GM19240 (cell line): Measurements from ENCODE around the gene PPIE.
"Not testable (repeated sequence)": the region's sequence is repeated elsewhere in the genome, so short reads cannot be mapped to it uniquely, and the experiment has no call there.

Source experiments
- DNase-seq: peaks from one replicate; pipeline ENCODE4 v3.0.0; 2011; ENCODE audit warnings: low spot score; ENCODE audit not compliant: insufficient read length

The PPIE gene

DNA sequence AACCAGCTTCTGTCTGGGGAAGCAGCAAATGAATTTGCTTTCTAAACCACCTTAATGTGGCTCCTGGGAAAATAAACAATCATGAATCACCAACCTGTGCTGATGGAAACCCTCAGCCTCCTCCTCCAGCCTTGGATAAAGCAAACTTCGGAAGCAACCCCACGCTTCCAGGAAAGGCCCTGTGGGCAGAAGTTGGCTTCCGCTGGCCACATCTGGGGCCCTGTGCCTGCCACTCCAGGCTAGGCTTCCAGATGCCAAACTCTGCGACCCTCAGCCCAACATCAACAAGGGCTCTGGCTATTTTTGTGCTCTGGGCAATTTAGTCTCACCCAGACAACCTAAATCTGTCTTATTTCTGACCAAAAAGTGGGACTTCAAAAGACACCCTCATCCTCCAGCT, 38.6 kb downstream of the PPIE start:
- no peak for DNase-seq

DNA sequence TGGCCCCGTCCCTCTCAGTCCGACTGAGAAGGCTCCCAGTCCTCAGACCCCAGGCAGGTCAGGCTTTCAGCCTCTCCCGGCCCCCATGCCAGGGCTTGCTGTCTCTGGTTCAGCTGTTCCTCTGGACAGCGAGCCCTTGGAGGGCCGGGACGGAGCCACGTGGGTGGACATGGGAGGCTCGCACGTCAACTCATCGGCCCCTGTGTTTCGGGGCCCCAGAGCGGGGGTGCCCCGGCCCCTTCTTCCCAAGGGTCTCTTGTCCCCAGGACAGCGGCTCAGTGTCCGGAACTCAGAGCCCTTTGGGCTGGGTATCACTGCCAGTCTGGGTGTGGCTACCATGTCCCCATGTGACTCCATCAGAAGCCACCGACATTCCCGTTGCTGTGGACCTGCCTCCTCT, 39.2 kb downstream of the PPIE start:
- DNase-seq, result not testable (repeated sequence)

DNA sequence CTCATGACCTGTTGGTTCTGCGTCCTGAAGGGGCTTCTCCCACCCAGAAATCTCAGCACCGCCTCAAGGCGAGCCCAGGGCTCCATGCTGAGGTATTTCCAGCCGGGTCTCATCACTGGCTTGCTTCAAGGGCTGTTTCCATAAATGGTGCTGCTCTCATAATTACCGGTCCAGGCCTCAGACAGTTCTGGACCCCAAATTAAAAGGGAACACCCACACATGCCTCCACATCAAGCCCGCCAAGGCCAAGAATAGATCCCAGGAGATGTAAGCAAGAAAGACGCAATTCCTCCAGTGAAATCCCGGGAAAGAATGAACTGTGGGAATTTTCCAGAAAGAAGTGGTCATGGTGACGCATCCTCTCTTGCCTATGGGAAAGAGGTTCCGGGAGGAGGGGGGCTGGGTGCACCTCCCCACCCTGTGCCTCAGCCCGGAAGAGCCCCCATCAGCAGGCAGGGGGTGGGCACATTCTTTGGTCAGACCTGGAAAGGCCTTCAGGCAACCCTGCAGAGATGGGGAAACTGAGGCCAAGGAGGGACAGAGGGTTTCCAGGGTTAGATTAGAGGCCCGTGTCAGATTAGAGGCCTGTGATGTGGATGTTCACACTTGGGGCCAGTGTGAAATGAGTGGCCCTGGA, 39.9 kb downstream of the PPIE start:
- not testable (repeated sequence) for DNase-seq

DNA sequence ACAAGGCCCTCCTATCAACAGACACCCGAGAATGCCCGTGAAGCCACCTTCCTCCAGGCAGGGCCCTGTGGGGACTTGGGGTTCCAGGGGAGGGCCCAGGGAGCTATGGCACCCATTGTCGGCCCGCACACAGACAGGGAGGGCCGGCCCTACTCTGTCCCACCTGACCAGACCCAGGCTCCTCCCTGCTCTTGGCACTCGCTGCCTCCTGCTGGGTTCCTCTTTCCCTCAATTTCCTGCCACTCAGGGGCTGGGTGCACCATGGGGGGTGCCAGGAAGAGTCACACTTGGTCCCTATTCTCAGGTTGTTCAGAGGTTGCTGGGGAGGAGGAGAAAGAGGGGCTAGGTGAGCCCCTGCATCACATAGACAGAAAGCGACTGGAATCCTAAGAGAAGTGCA, 40.5 kb downstream of the PPIE start:
- DNase-seq, result no peak

DNA sequence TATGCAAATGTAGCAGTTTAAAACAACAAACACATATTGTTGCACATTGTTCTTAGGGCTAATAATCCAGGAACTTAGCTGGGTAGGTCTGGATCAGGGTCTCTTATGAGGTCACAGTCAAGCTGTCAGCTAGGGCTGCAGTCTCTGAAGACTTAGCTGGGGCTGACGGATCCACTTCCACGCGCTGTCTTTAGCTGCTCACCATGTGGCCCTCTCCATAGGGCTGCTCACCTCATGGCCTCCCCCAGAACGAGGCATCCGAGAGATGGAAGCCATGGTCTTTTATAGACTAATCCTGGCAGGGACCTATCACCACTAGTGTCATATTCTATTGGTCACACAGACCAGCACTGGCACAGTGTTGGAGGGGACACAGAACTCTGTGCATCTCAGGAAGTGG, 41.1 kb downstream of the PPIE start:
- no peak for DNase-seq

DNA sequence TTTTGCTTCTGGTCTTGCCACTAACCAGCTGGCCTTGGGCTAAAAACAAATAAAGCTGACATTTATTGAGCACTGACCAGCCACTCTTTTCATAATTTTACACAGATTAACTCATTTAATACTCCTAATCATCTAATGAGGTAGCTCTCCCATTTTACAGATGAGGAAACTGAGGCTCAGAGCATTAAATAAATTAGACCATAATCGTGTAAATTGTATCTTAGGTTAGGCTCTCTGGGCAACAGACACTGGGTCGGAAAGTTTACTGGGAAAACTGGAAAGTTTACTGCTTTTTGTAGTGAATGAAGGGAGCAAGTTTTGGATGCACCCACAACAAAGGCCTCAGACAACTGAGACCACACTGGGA, 42.6 kb downstream of the PPIE start:
- no peak for DNase-seq

DNA sequence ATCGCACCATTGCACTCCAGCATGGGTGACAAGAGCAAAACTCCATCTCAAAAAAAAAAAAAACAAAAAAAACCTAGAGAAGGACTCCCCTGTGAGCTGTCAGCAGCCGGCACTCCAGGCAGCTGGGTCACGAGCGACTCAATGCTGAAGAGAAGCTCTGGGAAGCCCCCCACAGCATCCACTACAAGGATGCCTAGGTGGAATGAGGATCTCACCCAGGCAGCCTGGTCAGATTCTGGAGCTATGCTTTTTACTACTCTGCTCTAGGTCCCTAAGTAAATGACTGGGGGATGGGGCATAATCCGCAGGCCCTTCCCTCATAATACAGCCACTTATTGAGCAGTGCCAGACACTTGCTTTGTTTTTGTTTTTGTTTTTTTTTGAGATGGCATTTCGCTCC, 43.4 kb downstream of the PPIE start:
- no peak for DNase-seq

DNA sequence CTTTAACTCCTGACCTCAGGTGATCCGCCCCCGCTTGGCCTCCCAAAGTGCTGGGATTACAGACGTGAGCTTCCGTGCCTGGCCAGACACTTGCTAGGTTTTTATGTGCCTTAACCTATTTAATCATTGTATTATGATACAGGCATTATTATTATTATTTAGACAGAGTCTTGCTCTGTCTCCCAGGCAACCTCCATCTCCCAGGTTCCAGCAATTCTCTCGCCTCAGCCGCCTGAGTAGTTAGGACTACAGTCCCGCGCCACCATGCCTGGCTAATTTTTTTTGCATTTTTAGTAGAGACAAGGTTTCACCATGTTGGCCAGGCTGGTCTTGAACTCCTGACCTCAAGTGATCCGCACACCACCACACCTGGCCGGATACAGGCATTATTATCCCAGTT, 44.0 kb downstream of the PPIE start:
- not testable (repeated sequence) for DNase-seq

DNA sequence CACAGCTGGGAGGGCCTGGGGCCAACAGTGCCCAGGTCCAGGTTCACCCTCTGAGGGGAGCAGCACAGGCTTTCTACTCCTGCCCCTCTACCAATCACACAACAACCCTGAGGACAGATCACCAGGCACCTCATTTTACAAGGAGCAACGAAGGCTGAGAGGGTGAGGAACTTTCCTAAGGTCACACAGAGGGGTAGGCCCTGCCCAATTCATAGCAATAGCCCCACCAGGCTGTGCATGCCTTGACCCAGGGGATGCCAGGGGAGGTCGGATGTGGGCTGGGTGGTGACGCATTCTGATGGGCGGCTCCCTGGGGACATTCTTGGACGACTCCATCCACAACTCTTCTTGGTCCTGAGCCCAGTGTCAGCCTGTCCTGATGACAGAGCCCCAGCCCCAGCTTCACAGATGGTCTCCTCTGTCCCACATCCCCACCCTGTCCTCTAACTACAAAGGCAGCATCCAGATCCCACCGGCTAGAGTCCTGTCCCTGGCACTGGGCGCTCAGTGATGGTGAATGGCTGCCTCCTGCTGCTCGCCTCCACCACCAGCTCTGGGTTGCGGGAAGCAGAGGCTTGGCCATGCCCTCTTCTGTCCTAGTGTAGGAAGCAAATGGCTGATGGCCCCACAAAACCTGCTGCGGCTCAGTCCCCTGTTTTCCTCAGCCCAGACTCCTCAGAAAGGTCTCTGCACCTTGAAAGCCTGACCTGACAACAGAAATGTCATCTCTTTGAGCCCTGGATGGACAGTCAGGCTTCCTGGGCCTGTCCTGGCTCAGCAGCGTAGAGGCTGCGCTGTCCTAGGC, 47.8 kb downstream of the PPIE start:
- DNase-seq, result not testable (repeated sequence)

DNA sequence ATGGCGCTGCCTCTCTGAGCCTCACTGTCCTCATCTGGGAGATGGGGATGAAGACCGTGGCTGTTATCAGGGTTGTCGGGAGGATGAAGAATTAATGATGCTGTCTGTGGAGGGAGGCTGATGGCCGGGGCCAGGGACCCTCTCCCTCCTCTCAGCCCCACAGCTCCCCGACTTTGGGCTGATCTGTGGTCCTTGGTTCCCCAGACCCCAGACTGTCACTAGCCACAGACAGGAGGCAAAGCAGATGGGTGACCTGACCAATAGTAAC, 48.4 kb downstream of the PPIE start:
- DNase-seq, result not testable (repeated sequence)

DNA sequence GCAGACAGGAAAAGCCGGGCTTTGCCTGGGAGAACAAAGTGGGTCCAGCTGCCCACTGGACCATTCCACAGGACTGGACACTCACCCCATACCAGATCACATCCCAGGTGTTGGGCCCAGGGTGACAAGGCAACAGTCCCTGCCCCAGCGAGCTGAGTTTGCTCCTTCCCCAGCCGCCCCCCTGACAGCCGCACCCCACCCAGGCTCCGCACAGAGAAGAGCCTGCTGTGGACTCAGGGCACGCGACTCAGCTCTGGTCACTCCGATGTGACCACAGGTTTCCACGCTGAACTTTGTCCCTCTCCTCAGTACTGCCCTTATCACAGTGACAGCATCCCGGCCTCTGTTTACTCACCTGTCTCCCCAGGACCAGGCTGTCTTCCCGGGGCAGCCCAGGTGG, 48.8 kb downstream of the PPIE start:
- no peak for DNase-seq

DNA sequence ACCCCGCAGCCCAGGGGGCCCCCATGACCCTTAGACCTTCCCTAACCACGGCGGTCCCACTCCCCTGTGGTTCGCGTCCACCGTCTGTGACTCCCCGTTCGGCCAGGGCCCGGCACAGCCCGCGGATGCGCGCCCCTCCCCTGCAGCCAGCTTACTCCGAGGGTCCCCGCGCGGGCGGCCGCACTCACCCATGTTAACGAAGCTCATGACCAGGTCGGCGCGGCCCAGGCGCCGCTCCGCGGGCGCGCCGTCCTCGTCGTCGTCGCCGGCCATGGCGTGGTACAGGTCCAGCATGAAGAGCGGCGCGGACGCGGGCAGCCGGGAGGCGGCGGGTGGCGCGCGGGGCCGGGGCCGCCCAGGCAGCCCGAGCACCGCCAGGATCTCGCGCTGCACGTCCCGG, 49.3 kb downstream of the PPIE start:
- DNase-seq, result not testable (repeated sequence)

DNA sequence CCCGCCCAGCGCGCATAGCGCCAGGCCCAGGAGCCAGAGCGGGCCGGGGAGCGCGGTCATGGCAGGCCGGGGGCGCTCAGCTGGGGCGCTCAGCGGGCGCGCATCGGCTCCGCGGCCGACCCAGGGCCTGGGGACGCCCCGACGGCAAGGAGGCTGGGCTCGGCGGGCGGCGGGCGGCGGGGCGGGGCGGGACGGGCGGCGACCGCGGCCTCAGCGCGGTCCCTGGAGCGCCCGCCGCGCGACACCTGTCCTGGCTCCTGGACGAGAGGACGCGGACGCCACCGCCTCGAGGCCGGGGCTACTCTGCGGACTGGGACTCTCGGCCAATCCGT, 49.7 kb downstream of the PPIE start:
- no peak for DNase-seq

DNA sequence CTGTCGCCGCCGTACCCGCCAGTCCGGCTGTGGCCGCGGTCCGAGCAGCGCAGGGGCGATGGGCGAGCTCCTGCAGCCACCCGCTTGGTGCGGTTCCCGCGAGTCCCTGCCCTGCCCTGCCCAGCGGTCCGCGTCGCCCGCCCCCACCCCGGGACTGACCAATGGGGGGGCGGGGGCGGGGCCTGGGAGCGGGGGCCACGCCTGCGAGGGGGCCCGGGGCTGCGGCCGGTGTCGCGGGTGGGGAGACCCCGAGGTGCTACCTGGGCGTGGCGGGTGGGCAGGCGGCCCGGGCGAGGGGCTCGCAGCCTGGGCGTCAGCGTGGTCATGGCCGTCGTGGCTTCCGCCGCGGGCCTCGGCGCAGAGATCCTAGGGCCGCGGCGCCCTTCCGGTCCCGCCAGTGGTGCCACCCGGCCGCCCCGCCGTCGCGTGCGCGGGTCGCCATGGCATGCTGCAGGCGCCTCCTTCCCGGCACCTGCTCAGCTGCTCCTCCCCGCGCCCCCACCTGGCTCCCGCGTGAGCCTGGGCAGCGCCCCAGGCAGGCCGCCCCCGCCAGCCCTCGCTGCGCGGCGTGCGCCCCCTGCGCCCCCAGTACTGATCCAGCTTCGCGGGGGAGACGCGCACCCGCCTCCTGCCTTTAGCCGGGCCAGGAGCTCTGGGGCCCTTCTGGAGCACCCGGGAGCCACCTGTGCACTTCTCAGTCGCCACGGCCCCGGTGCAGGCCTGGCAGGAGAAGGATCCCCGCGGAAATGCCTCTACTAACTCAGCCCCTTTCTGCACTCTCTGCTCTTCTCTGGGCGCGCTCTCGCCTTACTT, 50.3 kb downstream of the PPIE start, which contains the start of gene BMP8B:
BMP8B (minus strand) TSS at position 108 of the 813 bp plus-strand sequence. CDS start 380 bp downstream, outside the sequence.
- peak; percentile 40 for DNase-seq

DNA sequence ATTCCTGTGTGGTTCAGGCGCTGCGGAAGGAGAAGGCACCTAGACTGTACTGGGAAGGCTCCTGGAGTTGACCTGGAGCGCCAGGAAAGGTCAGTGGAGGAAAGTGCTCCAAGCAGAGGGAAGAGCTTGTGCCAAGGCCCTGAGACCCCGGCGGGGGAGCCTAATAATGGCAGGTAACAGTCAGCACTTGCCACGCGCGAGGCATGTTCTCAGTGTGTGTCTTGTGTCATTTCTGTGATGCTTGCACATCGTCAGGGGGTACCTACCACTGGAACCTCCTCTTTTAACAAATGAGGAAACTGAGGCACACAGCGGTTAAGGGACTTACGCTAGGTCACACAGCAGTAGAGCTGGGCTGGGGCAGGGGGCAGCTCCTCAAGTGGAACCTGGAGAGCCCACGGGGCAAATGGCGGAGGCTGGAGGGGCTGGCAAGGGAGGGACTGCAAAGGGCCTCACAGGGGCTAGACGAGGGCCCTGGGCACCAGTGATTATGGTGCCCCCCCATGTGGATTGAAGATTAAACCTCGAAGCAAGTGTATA, 51.0 kb downstream of the PPIE start:
- no peak for DNase-seq

DNA sequence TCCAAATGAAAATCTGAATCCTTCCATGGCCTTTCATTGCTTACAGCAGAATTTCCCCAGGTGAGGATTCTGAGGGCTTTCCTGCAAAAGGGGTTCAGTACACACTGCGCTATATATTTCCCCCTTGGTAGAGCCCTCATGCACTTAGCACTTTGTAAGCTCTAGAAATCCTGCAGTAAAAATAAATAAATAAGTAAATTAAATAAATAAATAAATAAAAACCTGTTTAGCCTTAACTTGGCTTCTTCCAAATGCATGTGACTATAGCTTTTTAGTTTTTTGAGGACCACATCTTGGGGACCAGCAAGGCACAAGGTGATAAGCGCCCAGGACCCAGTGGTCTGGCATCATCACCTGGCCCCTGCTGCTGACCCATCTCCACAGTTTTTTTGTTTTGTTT, 53.2 kb downstream of the PPIE start:
- no peak for DNase-seq

DNA sequence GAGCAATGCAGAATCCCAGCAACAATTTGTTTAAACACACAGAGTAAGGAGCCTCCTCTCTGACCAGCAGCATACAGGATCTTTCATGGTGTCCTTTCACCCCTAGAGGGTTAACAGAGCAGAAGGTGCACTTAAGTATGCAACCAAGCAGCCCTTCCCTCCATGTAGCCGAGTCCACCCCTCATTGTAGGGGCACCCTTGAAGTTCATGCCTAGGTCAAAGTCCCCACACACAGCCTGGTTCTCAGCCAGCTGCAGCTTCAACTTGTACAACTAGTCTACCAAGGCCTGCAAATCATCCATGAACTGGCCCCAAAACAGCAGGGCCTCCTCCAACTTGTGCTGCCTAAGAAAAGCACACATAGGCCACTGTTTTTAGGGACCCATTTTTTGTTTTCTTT, 57.0 kb downstream of the PPIE start:
- DNase-seq, result no peak

DNA sequence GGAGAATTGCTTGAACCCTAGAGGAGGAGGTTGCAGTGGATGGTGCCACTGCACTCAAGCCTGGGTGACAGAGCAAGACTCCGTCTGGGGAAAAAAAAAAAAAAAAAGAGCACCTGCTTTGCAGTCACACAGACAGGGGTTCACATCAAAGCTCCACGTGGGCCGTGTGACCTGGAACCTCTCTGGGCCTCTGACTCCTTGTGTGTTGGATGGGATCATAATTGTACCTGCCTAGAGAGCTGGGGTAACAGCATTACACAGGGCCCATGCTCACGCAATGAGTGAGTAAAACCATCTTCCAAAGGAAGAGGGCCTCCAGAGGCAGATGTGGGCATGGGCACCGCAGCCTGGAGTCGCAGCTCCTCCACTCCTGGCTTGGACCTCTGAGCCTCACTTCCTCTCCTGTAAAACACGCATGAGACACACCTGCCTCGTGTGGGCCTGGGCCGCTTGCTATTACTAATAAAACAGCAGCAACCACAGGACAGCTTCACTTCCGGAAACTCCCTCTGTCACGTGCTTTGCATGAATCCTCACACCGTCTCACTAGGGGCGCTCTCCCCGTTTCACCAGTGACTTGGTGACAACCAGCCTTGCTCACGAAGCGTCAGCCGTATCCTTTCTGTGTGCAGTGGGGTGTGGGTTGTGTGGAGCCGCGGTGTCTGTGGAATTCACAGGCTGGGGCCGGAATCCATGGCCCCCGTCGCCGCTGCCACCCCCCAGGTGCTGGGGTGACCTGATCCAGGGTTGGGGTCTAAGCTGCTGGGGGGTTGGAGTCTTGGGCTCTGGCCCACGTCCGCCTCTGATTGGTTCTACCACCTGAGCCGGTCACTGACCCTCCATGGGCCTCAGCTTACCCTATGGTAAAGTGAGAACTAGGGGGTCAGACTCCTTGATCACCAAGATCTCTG, 60.4 kb downstream of the PPIE start:
- DNase-seq, result peak; percentile 89

DNA sequence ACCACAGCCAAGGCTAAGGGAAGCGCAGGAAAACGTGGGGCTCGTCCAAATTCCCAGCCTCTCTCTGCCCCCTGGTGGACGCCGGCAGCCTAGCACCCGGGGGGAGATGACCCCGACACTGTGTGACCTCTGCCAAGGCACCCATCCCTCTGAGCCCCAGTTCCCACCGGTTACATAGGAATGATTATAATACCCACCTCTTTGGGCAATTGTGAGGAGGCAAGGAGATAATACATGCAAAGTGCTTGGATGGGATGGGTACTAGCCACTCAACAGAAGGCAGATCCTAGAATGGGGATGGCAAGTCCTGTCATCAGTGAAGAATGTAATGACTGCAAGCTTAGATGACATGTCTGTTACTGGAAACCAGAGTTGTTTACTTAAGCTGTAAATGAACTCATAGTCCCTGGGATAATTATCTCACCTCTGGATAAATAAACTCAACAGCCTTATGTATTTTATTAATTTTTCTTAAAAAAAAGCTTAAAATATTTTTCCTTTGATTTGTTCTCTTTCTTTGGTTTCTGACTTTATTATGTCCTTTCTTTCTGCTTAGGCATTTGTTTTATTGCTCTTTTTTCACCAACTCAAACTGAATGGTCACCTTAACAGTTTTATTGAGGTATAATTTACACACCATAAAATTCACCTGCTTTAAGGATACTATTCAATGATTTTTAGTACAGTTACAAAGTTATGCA, 61.2 kb downstream of the PPIE start:
- DNase-seq, result peak; percentile 84

DNA sequence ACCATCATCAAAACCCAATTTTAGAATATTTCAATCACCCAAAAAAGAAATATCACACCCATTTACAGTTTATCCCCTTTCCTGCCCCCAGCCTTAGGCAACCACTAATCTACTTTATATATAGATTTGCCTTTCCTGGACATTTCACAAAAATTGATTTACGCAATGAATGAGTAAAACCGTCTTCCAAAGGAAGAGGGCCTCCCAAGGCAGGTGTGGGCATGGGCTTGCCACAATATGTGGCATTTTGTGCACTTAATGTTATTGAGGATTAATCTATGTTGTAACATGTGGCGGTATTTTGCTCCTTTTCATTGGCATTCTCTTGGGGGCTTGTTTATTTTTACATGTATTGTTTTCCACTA, 61.8 kb downstream of the PPIE start:
- no peak for DNase-seq
